Lower leg skin (tissue), 3 donors: ENCODE results near the gene SLC26A3.

Experiments used
- CTCF ChIP-seq, 3 donors: fragments of 450-650 bp; IDR thresholded peaks; one replicate each; pipeline ENCODE4 v1.5.1; 2016; ENCODE audit warnings: antibody characterized with exemption in 3 of 3, mild to moderate bottlenecking in 3 of 3, moderate library complexity in 2 of 3
- POLR2A ChIP-seq, 2 donors: fragments of 450-650 bp; IDR thresholded peaks; one replicate each; pipeline ENCODE4 v1.6.1; 2016 to 2017; ENCODE audit warnings: antibody characterized with exemption in 2 of 2, mild to moderate bottlenecking in 1 of 2, moderate library complexity in 1 of 2

GRCh38 chr7:107792364-107792763, 10.7 kb downstream of the SLC26A3 start:
- TF ChIP-seq CTCF (IDR thresholded peaks at IDR 0.05) (no peak), POLR2A (IDR thresholded peaks at IDR 0.05) (no peak)
